ENCODE data around the gene FRAS1. TPM values are rescaled to one million over a fixed set of nuclear protein-coding genes. Genes with fewer than 3 reads are reported as not detected.

Gene FRAS1
- total RNA-seq, 2 donors from 2014 or later, result 77.0 to 78.3 TPM

GRCh38 chr4:78353921-78354320, 296.8 kb downstream of the FRAS1 start:
- Histone ChIP-seq H3K36me3 (ENCODE audit: control insufficient read depth, insufficient read depth, low read length) (peaks cover 3% of the 10 kb centered on the region), H3K9ac (ENCODE audit: extremely low read depth, low read length, poor library complexity, severe bottlenecking) (no peak overlapping the region), H3K4me1 (ENCODE audit: control insufficient read depth, insufficient read depth, low read length) (no peaks in the 10 kb centered on the region), H3K27ac (ENCODE audit: low read depth, low read length) (no peak overlapping the region), H3K27me3 (ENCODE audit: control insufficient read depth, insufficient read depth, low read length, poor library complexity, severe bottlenecking) (no peaks in the 10 kb centered on the region), H3K9me3 (ENCODE audit: control insufficient read depth, low read length) (no peaks in the 10 kb centered on the region), H3K4me3 (ENCODE audit: low read length) (no peak overlapping the region)
- Mint-ChIP-seq H3K4me3 (no peak overlapping the region), H3K4me1 (peaks cover 3% of the 10 kb centered on the region), H3K36me3 (ENCODE audit: low read depth) (peaks cover 9% of the 10 kb centered on the region), H3K27ac (no peak overlapping the region), H3K27me3 (ENCODE audit: insufficient read depth) (no peaks in the 10 kb centered on the region), H3K9me3 (no peaks in the 10 kb centered on the region)
- WGBS, 2 experiments (ENCODE audit: insufficient coverage in 1 of 2, insufficient read length in 1 of 2), result 91 to 100% methylated on average over 1 to 5 of the region's 6 CpGs
- no peak for TF ChIP-seq CTCF (conservative IDR thresholded peaks at IDR 0.05)
- no peak for DNase-seq

GRCh38 chr4:78354782-78355181, 297.7 kb downstream of the FRAS1 start:
- Mint-ChIP-seq H3K4me1 (peaks cover 5% of the 10 kb centered on the region), H3K4me3 (no peak overlapping the region), H3K36me3 (ENCODE audit: low read depth) (peaks cover 9% of the 10 kb centered on the region), H3K9me3 (no peaks in the 10 kb centered on the region), H3K27ac (no peak overlapping the region), H3K27me3 (ENCODE audit: insufficient read depth) (no peaks in the 10 kb centered on the region)
- WGBS, 2 experiments (ENCODE audit: insufficient coverage in 1 of 2, insufficient read length in 1 of 2), result 97 to 100% methylated on average over 2 to 4 of the region's 4 CpGs
- H3K36me3 ChIP-seq (ENCODE audit: control insufficient read depth, insufficient read depth, low read length), result peaks cover 3% of the 10 kb centered on the region
- no peak overlapping the region for H3K27ac ChIP-seq (ENCODE audit: low read depth, low read length)
- H3K9ac ChIP-seq (ENCODE audit: extremely low read depth, low read length, poor library complexity, severe bottlenecking), result no peak overlapping the region
- H3K4me3 ChIP-seq (ENCODE audit: low read length), result no peak overlapping the region
- H3K4me1 ChIP-seq (ENCODE audit: control insufficient read depth, insufficient read depth, low read length), result no peaks in the 10 kb centered on the region
- no peak for TF ChIP-seq CTCF (conservative IDR thresholded peaks at IDR 0.05)
- no peaks in the 10 kb centered on the region for H3K9me3 ChIP-seq (ENCODE audit: control insufficient read depth, low read length)
- H3K27me3 ChIP-seq (ENCODE audit: control insufficient read depth, insufficient read depth, low read length, poor library complexity, severe bottlenecking), result no peaks in the 10 kb centered on the region
- no peak for DNase-seq

DNA sequence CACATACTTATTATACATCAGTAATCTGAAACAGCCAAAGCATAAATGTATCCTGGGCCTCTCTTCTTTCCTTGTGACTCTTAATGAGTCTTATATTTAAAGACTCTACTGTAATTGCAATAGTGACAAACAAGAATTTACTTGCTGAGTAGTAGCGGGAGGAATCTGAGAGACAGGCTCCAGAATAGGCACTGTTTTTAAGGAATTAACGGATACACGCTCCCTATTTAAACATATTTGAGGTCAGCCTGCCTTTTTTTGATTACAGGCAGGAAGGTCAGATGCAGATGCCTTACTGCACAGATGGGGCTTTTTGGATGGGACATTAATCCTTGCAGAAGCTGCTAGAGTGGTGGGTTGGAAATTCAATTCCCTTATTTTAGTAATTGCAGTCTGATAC, 298.2 kb downstream of the FRAS1 start:
- H3K27ac ChIP-seq (ENCODE audit: low read depth, low read length), result no peak overlapping the region
- no peak for DNase-seq
- no peak for TF ChIP-seq CTCF (conservative IDR thresholded peaks at IDR 0.05)
- no peaks in the 10 kb centered on the region for H3K4me1 ChIP-seq (ENCODE audit: control insufficient read depth, insufficient read depth, low read length)
- Mint-ChIP-seq H3K27ac (no peak overlapping the region), H3K4me1 (peaks cover 10% of the 10 kb centered on the region), H3K27me3 (ENCODE audit: insufficient read depth) (no peaks in the 10 kb centered on the region), H3K4me3 (no peak overlapping the region), H3K9me3 (no peaks in the 10 kb centered on the region), H3K36me3 (ENCODE audit: low read depth) (peaks cover 9% of the 10 kb centered on the region)
- H3K4me3 ChIP-seq (ENCODE audit: low read length), result no peak overlapping the region
- H3K9me3 ChIP-seq (ENCODE audit: control insufficient read depth, low read length), result no peaks in the 10 kb centered on the region
- H3K9ac ChIP-seq (ENCODE audit: extremely low read depth, low read length, poor library complexity, severe bottlenecking), result no peak overlapping the region
- no peaks in the 10 kb centered on the region for H3K27me3 ChIP-seq (ENCODE audit: control insufficient read depth, insufficient read depth, low read length, poor library complexity, severe bottlenecking)
- 98 to 100% methylated on average over 3 of the region's 3 CpGs for WGBS, 2 experiments (ENCODE audit: insufficient coverage in 1 of 2, insufficient read length in 1 of 2)
- peaks cover 3% of the 10 kb centered on the region for H3K36me3 ChIP-seq (ENCODE audit: control insufficient read depth, insufficient read depth, low read length)
